ENCODE measurements around the gene MAB21L2. TPM values are rescaled to one million over a fixed set of nuclear protein-coding genes. Genes with fewer than 3 reads are reported as not detected.
A peak's percentile ranks its signal among the peaks of the same experiment; 100 is the strongest.

The MAB21L2 gene
- total and polyA plus RNA-seq, 10 of the 15 experiments (the other 5 are each of a cell fraction or from before 2014, with no cell fraction given): 0.11 to 0.25 TPM; not detected in 8

DNA sequence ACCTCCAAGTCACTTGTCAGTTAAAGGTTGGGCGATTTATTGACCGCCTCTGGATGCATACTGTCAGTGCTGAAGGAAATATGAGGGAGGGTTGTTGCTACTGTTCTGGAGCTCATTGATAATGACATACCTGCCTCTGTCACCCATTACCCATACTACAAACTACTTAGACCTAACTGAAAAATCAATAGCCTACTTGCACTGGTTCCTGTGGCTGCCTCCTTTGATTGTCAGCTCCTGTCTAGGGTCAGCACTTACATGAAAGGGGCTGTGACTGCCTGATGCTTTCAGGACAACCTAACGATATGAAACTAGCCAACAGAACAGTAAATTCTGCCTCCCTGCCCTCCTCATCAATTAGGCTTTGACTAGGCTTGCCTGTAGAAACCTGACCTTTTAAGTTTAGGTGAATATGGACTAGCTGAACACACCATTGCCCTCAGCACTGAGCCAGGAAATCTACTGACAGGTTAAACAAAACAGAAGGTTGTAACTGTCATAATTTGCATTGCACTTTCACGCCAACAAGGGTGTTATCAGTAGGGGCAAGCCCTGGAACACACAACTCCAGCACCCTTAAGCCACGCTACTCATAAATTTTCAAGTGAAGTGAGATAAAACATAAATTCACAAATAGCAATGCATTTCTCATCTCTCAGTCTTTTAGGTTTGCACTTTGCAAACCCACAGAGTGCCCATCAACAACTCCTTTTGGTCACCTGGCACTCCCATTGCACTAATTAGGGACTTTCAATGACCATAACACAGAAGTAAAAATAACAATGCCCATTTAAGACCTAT is 9.0 kb upstream of the MAB21L2 start (continued):
- TF ChIP-seq, protein P1, sequence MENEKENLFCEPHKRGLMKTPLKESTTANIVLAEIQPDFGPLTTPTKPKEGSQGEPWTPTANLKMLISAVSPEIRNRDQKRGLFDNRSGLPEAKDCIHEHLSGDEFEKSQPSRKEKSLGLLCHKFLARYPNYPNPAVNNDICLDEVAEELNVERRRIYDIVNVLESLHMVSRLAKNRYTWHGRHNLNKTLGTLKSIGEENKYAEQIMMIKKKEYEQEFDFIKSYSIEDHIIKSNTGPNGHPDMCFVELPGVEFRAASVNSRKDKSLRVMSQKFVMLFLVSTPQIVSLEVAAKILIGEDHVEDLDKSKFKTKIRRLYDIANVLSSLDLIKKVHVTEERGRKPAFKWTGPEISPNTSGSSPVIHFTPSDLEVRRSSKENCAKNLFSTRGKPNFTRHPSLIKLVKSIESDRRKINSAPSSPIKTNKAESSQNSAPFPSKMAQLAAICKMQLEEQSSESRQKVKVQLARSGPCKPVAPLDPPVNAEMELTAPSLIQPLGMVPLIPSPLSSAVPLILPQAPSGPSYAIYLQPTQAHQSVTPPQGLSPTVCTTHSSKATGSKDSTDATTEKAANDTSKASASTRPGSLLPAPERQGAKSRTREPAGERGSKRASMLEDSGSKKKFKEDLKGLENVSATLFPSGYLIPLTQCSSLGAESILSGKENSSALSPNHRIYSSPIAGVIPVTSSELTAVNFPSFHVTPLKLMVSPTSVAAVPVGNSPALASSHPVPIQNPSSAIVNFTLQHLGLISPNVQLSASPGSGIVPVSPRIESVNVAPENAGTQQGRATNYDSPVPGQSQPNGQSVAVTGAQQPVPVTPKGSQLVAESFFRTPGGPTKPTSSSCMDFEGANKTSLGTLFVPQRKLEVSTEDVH (IDR thresholded peaks at IDR 0.05; ENCODE audit: low read depth, partially characterized antibody): no peak
- TF ChIP-seq BRCA1 (IDR thresholded peaks at IDR 0.05; ENCODE audit: low read depth, low read length): no peak
- TF ChIP-seq HCFC1 (IDR thresholded peaks at IDR 0.05; ENCODE audit: low read length): no peak
- TF ChIP-seq POLR2AphosphoS2 (IDR thresholded peaks at IDR 0.05; ENCODE audit: low read depth, low read length): no peak
- TF ChIP-seq TCF12 (IDR thresholded peaks at IDR 0.05; ENCODE audit: low read depth, low read length): no peak
- TF ChIP-seq, protein P2, sequence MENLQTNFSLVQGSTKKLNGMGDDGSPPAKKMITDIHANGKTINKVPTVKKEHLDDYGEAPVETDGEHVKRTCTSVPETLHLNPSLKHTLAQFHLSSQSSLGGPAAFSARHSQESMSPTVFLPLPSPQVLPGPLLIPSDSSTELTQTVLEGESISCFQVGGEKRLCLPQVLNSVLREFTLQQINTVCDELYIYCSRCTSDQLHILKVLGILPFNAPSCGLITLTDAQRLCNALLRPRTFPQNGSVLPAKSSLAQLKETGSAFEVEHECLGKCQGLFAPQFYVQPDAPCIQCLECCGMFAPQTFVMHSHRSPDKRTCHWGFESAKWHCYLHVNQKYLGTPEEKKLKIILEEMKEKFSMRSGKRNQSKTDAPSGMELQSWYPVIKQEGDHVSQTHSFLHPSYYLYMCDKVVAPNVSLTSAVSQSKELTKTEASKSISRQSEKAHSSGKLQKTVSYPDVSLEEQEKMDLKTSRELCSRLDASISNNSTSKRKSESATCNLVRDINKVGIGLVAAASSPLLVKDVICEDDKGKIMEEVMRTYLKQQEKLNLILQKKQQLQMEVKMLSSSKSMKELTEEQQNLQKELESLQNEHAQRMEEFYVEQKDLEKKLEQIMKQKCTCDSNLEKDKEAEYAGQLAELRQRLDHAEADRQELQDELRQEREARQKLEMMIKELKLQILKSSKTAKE (IDR thresholded peaks at IDR 0.05; ENCODE audit: low read depth, poor library complexity, severe bottlenecking): peak; percentile 38
- no peak for TF ChIP-seq JUNB (IDR thresholded peaks at IDR 0.05)
- TF ChIP-seq NFXL1 (IDR thresholded peaks at IDR 0.05; ENCODE audit: borderline replicate concordance): no peak
- TF ChIP-seq BACH1 (IDR thresholded peaks at IDR 0.05; ENCODE audit: borderline replicate concordance): no peak
- peak in 1 of 2 experiments; percentile 7; a peak in 1 of 4 replicates for TF ChIP-seq IKZF2 (IDR thresholded peaks at IDR 0.05)
- TF ChIP-seq SPI1 (IDR thresholded peaks at IDR 0.05; ENCODE audit: borderline replicate concordance, insufficient read depth, low read depth, low read length): no peak
- TF ChIP-seq POU2F2 (IDR thresholded peaks at IDR 0.05; ENCODE audit: borderline replicate concordance, low read depth, low read length): peak; percentile 33; the same call in 1 of the 3 replicates
- no peak for TF ChIP-seq STAT3 (IDR thresholded peaks at IDR 0.05; ENCODE audit: low read depth, low read length)
- TF ChIP-seq, protein P3, sequence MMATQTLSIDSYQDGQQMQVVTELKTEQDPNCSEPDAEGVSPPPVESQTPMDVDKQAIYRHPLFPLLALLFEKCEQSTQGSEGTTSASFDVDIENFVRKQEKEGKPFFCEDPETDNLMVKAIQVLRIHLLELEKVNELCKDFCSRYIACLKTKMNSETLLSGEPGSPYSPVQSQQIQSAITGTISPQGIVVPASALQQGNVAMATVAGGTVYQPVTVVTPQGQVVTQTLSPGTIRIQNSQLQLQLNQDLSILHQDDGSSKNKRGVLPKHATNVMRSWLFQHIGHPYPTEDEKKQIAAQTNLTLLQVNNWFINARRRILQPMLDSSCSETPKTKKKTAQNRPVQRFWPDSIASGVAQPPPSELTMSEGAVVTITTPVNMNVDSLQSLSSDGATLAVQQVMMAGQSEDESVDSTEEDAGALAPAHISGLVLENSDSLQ (IDR thresholded peaks at IDR 0.05): peak; percentile 78
- no peak for TF ChIP-seq NR2C2 (IDR thresholded peaks at IDR 0.05; ENCODE audit: borderline replicate concordance, control insufficient read depth, insufficient read length, low read depth)
- TF ChIP-seq HDGF (IDR thresholded peaks at IDR 0.05): 0 out of 2 replicates have a peak, but pooled peaks have one; percentile 44
- no peak for TF ChIP-seq SRF (IDR thresholded peaks at IDR 0.05; ENCODE audit: low read depth in 2 of 2, low read length in 2 of 2)
- TF ChIP-seq TAF1 (IDR thresholded peaks at IDR 0.05; ENCODE audit: borderline replicate concordance, low read depth, low read length): no peak
- peak; percentile 57 for TF ChIP-seq MEF2B (IDR thresholded peaks at IDR 0.05; ENCODE audit: partially characterized antibody, poor library complexity, severe bottlenecking)
- TF ChIP-seq RAD21 (IDR thresholded peaks at IDR 0.05; ENCODE audit: insufficient read depth, low read depth, low read length): no peak
- peak; percentile 95 for TF ChIP-seq MTA2 (IDR thresholded peaks at IDR 0.05; ENCODE audit: low read depth)
- TF ChIP-seq EZH2 (IDR thresholded peaks at IDR 0.05; ENCODE audit: borderline replicate concordance, control insufficient read depth, low read depth, low read length): no peak
- TF ChIP-seq RCOR1 (conservative IDR thresholded peaks at IDR 0.05; ENCODE audit: low read depth, low read length): no peak
- no peak for TF ChIP-seq TBL1XR1 (IDR thresholded peaks at IDR 0.05; ENCODE audit: low read depth, low read length)
- TF ChIP-seq GATAD2B (conservative IDR thresholded peaks at IDR 0.05; ENCODE audit: low read depth): 0 out of 2 replicates have a peak, but pooled peaks have one; percentile 46

Data from GM12878 (cell line).